Ramos (cell line): Measurements from ENCODE around the gene SLC8A1.
"Not testable (repeated sequence)": the region's sequence is repeated elsewhere in the genome, so short reads cannot be mapped to it uniquely, and the experiment has no call there.

Source experiments
- in situ Hi-C: fragments of 300-500 bp; cut with MboI; formaldehyde crosslinking; loops from one replicate; pipeline ENCODE4 v1.14.3; 2022; ENCODE audit warnings: low sequenced_read_pairs; ENCODE audit not compliant: unreplicated experiment

Gene SLC8A1

DNA sequence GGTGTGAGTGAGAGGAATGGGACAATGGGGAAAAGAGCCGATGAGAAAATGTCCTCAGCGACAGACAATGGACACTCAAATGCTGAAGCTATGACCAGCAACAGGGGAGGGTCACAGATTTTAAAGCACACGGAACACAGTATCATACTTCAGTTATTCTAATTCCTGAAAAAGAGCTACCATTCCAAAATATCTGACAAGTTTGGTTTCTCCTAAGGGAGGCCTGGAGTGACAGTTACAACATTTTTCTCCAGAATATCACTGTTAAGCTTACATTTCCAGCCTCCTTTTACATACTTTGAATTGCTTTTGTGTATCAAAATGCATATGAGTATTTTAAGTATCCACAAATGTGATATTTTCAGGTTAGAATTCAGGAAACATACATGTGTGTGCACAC, 351.2 kb downstream of the SLC8A1 start:
- in situ Hi-C loops: no loop called here

DNA sequence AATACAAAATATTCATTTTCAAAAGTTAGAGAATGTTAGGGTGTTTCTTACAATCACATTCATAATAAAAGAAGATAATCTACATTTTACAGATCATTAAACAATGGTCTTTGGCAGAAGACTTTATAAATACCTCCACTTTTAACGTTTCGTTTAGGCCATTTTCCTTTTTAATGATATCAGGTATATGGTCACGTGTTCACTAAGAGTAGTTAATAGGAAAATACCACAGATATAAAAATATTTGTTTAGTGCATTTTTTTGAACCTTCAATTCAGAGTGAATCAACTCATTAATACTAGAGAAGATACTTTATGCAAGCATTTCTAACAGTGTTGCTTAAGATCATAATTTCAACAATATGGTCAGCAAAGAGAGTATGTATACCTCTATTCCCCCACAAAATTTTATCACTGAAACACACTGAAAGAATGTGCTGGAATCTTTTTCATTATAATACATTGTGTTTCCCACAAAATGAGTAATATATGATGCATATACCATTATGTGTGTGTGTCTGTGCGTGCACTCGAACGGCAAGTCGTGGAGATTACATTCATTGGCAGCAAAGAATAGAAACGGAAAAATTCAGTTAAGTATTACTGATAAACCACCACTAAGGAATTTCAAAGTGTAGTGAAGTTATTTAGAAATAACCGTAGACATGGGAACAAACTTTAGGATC, 353.0 kb downstream of the SLC8A1 start:
- in situ Hi-C loops: no loop called here

DNA sequence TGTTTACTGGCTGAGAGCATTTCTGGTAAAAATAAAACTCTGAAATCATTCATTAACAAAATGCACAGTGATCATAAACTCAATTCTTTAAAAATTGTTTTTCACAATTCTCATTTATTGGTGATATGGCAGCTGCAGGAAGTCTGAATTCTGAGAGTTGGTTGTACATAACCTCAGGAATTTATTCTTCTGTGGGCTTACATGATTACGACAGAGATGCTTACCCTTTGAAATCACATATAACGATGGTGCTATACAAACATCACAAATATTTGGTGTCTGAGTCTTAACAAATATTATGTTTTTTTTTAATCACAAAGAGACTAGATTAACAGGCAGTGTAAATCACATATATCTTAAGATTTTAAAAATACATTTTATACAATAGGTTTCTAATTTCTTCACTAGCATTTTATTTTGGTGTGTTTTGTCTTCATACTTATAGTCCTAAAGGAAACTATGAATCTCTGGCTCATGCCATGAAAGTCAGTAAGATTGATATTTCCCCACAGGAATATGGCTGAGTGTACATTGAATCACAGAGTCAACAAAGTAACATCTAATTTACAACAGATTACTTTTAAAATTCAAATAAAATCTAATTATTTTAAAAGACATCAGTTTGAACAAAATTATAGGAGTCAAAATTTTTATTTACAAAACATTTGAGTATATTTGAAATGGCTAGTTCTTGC, 354.1 kb downstream of the SLC8A1 start:
- in situ Hi-C loops: no loop called here

DNA sequence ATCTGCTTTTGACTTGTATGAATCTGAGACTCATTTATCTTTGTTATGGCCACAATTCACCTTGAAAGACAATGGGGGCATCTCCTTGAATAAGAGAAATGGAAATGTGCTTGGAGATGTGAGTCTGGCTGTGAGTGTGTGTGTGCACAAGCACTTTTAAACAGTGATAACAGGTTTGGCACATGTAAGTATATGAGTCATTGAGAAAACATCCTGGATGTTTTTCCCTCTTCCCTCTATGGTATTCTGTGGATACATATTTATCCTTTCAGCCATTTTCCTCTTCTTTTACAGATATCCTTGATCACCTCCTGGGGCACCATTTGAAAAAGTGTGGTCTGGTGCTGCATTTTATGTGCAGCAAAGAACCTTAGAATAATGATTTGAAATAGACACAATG, 355.5 kb downstream of the SLC8A1 start:
- in situ Hi-C loops: no loop called here

DNA sequence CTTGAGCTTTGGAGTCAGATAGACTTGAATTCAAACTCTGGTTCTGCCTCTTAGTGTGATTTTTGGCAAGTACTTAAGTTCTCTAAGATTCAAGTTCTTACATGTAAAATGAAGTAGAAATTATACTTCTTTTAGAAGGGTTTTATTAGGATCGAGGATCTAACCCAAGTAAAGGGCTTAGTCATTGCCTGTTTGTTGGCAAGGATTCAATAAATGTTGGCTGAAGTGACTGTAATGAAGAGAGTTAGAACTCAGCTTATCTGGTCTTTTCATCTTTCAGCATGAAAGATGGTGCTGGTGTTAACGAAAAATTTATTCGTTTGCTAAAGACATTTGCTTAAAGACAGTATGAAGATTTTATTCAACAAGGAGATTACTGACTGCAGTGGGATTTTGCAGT, 356.9 kb downstream of the SLC8A1 start:
- in situ Hi-C loops: no loop called here

DNA sequence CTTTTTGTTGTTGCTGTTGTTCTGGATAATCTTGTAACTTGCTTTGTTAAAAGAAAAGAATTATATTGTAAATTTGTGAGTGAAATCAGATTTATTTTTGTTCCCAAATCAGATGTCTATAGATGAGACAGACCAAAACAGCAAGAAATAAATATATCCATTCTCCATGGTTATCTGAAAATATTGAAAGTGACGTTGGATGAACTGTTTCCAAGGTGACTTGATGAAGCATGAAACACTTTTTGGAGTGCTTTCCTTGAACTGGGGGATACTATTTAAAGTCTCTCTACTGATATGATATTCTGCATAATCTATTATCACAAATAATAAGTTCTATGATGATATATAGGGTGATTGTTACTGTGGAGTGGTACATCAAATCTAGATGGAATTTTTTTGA, 357.4 kb downstream of the SLC8A1 start:
- in situ Hi-C loops: no loop called here

DNA sequence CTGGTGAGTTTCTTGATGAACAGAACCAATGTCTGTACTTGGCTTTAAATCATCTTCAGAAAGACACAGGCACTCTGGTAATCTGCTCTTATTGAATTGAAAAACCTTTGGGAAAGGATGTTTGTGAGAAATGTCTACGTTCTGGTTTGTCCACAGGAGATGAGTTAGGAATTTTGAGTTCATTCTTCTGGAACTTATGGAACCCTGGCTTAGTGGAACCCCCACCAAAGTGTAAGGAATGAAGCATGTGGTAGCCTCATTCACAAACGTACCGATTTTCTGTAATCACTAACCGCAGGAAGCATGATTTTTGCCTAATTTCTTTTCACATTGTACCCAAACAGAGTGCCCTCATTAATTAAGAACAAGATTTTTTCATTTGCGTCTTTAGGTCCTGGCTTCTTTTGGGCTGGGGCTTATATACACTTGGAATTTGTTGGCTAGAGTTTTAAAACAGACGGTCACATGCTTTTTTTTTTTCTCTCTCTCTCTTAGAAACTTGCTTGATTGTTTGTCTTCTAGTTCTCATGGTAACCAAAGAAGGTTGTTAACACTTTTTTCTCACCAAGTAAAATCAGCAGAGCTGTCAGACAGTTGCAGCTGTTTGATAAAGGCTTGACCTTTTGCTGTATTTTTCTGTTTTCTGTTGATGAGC, 358.7 kb downstream of the SLC8A1 start:
- in situ Hi-C loops: no loop called here

DNA sequence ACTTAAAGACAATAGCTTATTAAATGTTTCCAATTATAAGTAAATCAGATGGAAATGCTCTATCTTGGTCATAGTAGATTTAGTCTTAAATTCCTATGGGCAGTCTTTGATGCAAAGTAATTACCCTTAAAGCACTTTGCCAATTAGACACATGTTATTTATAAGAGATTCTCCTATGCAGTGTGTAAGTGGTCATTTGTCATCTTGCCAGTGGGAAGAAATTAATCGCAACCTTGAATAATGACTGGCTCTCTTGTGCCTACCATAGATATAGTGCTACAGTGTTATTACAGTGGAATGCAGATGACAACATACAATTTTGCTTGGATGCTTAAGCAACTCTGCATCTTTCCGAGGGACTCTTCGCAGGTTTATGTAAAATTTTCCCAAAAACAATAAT, 361.8 kb downstream of the SLC8A1 start:
- in situ Hi-C loops: no loop called here

DNA sequence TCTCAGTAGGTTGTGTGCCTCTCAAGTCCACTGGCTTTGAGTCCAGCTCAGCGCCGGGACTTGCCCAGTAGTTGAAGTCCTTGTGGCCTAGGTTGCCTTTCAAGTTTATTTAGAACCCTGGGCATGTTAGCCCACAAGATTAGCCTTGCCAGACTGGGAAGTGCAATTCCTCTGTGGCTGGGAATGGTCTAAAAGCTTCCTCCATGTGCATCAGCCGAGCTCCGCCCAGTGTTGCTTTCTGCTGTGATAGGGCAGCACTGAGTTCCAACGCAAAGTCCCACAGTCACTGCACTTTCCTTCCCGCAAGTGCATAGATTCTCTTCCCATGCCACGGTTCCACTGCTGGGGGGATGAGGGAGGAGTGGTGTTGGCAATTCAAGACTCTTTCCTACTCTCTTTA, 364.0 kb downstream of the SLC8A1 start:
- in situ Hi-C loops: no loop called here

DNA sequence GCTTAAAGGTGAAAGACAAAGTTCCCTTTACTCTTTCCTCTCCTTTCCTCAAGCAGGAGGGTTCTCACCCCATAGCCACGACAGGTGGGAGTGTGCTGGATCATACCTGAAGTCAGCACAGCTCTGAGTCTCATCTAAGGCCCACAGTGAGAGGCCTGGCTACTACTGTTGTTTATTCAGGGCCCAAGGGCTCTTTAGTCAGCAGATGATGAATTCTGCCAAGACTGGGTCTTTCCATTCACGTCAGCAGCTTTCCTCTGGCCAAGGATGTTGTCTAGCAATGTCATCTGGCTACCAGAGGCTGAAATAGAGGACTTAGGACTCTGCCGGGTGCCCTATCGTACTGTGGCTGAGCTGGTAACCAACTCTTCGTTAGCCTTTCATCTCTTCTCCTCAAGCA, 364.5 kb downstream of the SLC8A1 start:
- in situ Hi-C loops: no loop called here

DNA sequence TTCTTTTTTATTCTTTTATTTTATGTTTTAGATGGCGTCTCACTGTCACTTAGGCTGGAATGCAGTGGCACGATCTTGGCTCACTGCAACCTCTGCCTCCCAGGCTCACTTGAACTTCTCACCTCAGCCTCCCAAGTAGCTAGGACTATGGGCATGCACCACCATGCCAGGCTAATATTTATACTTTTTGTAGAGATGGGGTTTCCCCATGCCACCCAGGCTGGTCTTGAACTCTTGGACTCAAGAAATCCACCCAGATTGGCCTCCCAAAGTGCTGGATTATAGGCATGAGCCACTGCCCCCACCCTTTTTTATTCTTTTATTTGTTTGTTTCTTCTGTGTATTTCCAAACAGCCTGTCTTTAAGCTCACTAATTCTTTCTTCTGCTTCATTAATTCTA, 366.1 kb downstream of the SLC8A1 start:
- in situ Hi-C loops: no loop called here

DNA sequence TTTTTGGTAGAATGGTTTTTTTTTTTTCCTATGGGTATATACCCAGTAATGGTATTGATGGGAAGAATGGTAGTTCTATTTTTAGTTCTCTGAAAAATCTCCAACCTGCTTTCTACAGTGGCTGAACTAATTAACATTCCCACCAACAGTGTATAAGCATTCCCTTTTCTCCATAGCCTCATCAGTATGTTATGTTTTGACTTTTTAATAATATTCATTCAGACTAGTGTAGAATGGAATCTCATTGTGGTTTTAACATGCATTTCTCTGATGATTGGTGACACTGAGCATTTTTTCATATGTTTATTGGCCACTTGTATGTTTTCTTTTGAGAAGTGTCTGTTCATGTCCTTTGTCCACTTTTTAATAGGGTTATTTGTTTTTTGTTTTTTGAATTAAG, 378.6 kb downstream of the SLC8A1 start:
- in situ Hi-C loops: not testable (repeated sequence)

DNA sequence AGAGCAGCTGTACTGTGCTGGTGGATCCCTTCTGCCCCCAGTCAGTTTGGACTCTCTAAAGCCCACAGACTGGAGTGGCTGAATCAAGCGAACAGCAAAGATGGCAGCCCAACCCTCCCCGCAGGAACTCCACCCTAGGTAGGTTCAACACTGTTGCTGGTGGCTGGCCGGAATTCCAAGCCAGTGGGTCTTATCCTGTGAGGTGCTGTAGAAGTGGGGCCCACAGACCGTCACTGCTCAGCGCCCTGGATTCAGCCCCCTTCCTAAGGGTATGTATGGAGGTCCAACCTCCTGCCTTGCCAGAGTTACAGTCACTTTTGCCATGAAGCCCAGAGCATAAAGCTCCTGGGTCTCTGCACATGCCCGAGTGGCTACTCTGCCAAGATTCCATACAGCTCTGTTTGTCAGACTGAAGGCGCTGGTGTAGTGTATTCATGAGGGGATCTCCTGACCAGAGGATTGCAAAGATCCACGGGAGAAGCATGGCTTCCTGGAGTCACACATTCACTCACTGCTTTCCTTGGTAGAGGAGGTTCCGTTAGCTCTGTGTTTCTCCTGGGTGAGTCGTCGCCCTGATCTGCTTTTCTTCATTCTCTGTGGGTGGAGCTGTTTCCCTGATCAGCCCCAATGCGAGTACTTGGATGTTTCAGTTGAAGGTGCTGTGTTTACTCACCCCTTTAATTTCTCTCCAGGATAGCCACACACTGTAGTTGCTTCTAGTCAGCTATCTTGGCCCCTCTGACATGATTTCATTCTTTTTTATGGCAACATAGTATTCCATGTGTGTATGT, 379.3 kb downstream of the SLC8A1 start:
- in situ Hi-C loops: no loop called here

DNA sequence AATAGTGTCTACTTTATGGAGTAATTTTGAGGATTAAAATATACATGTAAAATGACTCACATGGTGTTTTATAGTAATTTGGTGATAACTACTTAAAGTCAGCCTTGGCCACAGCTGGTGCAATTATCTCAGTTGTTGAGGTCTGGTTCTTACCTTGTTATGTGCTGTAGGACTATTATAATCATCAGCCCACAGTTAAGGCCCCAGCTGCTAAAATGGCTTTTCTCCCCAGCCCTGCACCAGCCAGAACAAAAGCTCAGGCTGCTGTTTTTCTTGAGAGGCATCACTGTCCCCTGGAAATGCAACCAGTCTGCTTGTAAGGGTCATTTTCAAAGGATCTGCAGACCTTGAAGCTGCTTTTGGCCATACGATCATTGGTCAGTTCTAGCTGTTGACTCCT, 389.5 kb downstream of the SLC8A1 start:
- in situ Hi-C loops: no loop called here

DNA sequence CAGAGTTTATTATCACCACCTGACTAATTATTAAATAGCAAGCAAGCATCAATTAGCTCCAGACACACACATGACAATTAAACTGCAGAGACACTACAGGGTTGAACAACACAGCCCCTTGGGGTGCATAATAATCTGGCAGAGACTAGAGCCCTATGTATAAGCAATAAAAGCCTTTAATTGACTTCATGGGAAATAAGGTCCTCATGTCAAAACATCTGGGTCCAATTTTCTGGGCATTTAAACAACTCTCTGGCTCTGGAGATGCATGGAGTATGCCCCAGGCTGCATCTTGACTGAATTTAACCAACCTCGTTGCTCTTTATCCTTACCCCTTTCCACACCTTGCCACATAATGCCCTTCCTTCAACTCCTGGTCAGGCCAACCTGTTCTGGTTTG, 402.1 kb downstream of the SLC8A1 start:
- in situ Hi-C loops: no loop called here

DNA sequence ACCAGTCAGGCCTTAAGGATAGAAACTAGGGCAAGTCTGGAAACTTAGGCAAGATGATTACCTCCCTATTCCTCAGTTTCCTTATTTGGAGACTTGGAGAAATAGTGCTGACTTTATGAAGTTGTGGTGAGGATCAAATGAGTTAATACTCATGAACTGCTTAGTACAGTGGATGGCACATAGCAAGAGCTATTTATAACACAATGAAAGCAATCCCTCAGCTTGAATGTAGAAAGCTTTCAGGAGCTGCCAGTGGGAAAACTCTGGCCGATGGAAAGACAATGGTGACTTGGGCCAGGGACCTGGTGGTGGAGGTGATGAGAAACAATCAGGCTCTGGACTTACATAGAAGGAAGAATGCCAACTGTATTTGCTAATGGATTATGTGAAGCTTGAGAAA, 403.4 kb downstream of the SLC8A1 start:
- in situ Hi-C loops: no loop called here

DNA sequence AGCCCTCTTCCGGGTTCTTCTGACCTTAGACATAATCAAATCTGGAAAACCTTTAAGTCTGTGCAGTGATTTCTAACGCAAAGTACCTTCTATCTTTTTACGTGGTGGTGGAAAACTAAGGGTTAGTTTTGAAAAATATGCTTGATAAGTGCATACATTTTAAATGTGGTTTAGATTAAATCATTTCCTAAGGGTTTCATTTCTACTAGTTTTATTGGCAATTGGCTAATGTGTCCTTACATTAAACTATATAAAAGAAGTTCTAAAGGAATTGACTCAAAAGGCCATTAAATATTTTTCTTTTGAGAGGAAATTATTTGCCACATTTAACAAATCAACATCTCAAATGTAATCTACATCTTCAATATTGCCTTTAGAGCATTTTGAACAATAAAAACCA, 404.5 kb downstream of the SLC8A1 start:
- in situ Hi-C loops: no loop called here
